IPS-18a (cell line): ENCODE data around the gene ARHGAP12.

Source experiments
- H3K27ac ChIP-seq: one replicate; pipeline ENCODE4 v1.5.1; 2013; ENCODE audit warnings: low read length
- H3K27me3 ChIP-seq: one replicate; pipeline ENCODE4 v1.6.1; 2013; ENCODE audit warnings: mild to moderate bottlenecking, low read length; ENCODE audit not compliant: control insufficient read depth, insufficient read depth
- H3K36me3 ChIP-seq: one replicate; pipeline ENCODE4 v1.6.1; 2013; ENCODE audit warnings: low read depth, low read length; ENCODE audit not compliant: control insufficient read depth
- H3K4me1 ChIP-seq: one replicate; pipeline ENCODE4 v1.6.1; 2013; ENCODE audit warnings: low read depth, low read length; ENCODE audit not compliant: control insufficient read depth
- H3K4me3 ChIP-seq: one replicate; pipeline ENCODE4 v1.5.1; 2013; ENCODE audit warnings: low read length
- H3K9ac ChIP-seq: one replicate; pipeline ENCODE4 v1.6.1; 2013; ENCODE audit warnings: mild to moderate bottlenecking, low read length, moderate library complexity
- H3K9me3 ChIP-seq: one replicate; pipeline ENCODE4 v1.6.1; 2013; ENCODE audit warnings: low read depth, low read length; ENCODE audit not compliant: control insufficient read depth

Gene ARHGAP12

GRCh38 chr10:31808258-31809218 lies 120.1 kb downstream of the ARHGAP12 start:
- no peaks in the 10 kb centered on the region for H3K9me3 ChIP-seq
- H3K4me1 ChIP-seq, result peaks cover 3% of the 10 kb centered on the region
- no peaks in the 10 kb centered on the region for H3K27me3 ChIP-seq
- H3K27ac ChIP-seq, result no peak overlapping the region
- H3K9ac ChIP-seq, result no peak overlapping the region
- peaks cover 19% of the 10 kb centered on the region for H3K36me3 ChIP-seq
- H3K4me3 ChIP-seq, result no peak overlapping the region

GRCh38 chr10:31804352-31804810 lies 124.2 kb downstream of the ARHGAP12 start:
- H3K9ac ChIP-seq, result no peak overlapping the region
- peaks cover 19% of the 10 kb centered on the region for H3K36me3 ChIP-seq
- H3K4me3 ChIP-seq, result no peak overlapping the region
- H3K9me3 ChIP-seq, result no peaks in the 10 kb centered on the region
- no peak overlapping the region for H3K27ac ChIP-seq
- peaks cover 3% of the 10 kb centered on the region for H3K4me1 ChIP-seq
- no peaks in the 10 kb centered on the region for H3K27me3 ChIP-seq

- H3K27me3 ChIP-seq, result no peaks in the 10 kb centered on the region
- no peak overlapping the region for H3K27ac ChIP-seq
- peaks cover 3% of the 10 kb centered on the region for H3K4me1 ChIP-seq
- H3K4me3 ChIP-seq, result no peak overlapping the region
- peaks cover 19% of the 10 kb centered on the region for H3K36me3 ChIP-seq
- H3K9me3 ChIP-seq, result no peaks in the 10 kb centered on the region
- H3K9ac ChIP-seq, result no peak overlapping the region
These were observed 124.9 kb downstream of the ARHGAP12 start for GRCh38 chr10:31803606-31804351.

- Histone ChIP-seq H3K4me1 (peaks cover 2% of the 10 kb centered on the region), H3K9ac (no peak overlapping the region), H3K9me3 (no peaks in the 10 kb centered on the region), H3K27ac (no peak overlapping the region), H3K27me3 (no peaks in the 10 kb centered on the region), H3K4me3 (no peak overlapping the region), H3K36me3 (no peaks in the 10 kb centered on the region)
These were observed 129.4 kb downstream of the ARHGAP12 start for GRCh38 chr10:31799181-31799580.

GRCh38 chr10:31792745-31793144 lies 135.9 kb downstream of the ARHGAP12 start:
- Histone ChIP-seq H3K36me3 (no peaks in the 10 kb centered on the region), H3K9ac (no peak overlapping the region), H3K4me3 (no peak overlapping the region), H3K27me3 (no peaks in the 10 kb centered on the region), H3K4me1 (no peaks in the 10 kb centered on the region), H3K27ac (no peak overlapping the region), H3K9me3 (no peaks in the 10 kb centered on the region)

GRCh38 chr10:31789555-31789954 lies 139.1 kb downstream of the ARHGAP12 start:
- Histone ChIP-seq H3K9ac (no peak overlapping the region), H3K27ac (no peak overlapping the region), H3K4me3 (no peak overlapping the region), H3K27me3 (no peaks in the 10 kb centered on the region), H3K9me3 (no peaks in the 10 kb centered on the region), H3K36me3 (no peaks in the 10 kb centered on the region), H3K4me1 (no peaks in the 10 kb centered on the region)

- H3K4me1 ChIP-seq, result no peaks in the 10 kb centered on the region
- no peak overlapping the region for H3K27ac ChIP-seq
- no peaks in the 10 kb centered on the region for H3K27me3 ChIP-seq
- no peaks in the 10 kb centered on the region for H3K9me3 ChIP-seq
- no peak overlapping the region for H3K4me3 ChIP-seq
- no peaks in the 10 kb centered on the region for H3K36me3 ChIP-seq
- no peak overlapping the region for H3K9ac ChIP-seq
These were observed 145.9 kb downstream of the ARHGAP12 start for GRCh38 chr10:31782701-31783100.

- H3K27me3 ChIP-seq, result no peaks in the 10 kb centered on the region
- H3K36me3 ChIP-seq, result no peaks in the 10 kb centered on the region
- H3K9ac ChIP-seq, result no peak overlapping the region
- H3K27ac ChIP-seq, result no peak overlapping the region
- no peak overlapping the region for H3K4me3 ChIP-seq
- H3K9me3 ChIP-seq, result no peaks in the 10 kb centered on the region
- no peaks in the 10 kb centered on the region for H3K4me1 ChIP-seq
These were observed 147.9 kb downstream of the ARHGAP12 start for GRCh38 chr10:31780717-31781116.

- Histone ChIP-seq H3K9me3 (no peaks in the 10 kb centered on the region), H3K4me3 (no peak overlapping the region), H3K4me1 (peaks cover 3% of the 10 kb centered on the region), H3K9ac (no peak overlapping the region), H3K27ac (no peak overlapping the region), H3K36me3 (no peaks in the 10 kb centered on the region), H3K27me3 (no peaks in the 10 kb centered on the region)
These were observed 150.0 kb downstream of the ARHGAP12 start for GRCh38 chr10:31778627-31779026.

GRCh38 chr10:31776159-31776558 lies 152.5 kb downstream of the ARHGAP12 start:
- Histone ChIP-seq H3K4me1 (peaks cover 3% of the 10 kb centered on the region), H3K27ac (no peak overlapping the region), H3K36me3 (no peaks in the 10 kb centered on the region), H3K27me3 (no peaks in the 10 kb centered on the region), H3K9ac (no peak overlapping the region), H3K4me3 (no peak overlapping the region), H3K9me3 (no peaks in the 10 kb centered on the region)

GRCh38 chr10:31774928-31775650 lies 153.5 kb downstream of the ARHGAP12 start:
- no peaks in the 10 kb centered on the region for H3K36me3 ChIP-seq
- no peaks in the 10 kb centered on the region for H3K9me3 ChIP-seq
- no peaks in the 10 kb centered on the region for H3K27me3 ChIP-seq
- no peak overlapping the region for H3K27ac ChIP-seq
- no peak overlapping the region for H3K9ac ChIP-seq
- H3K4me3 ChIP-seq, result no peak overlapping the region
- peaks cover 3% of the 10 kb centered on the region for H3K4me1 ChIP-seq
